ENCODE data around the gene CARNS1.

GRCh38 chr11:67375320-67376055 lies 40.0 kb upstream of the CARNS1 start:
- TF ChIP-seq CTCF (IDR thresholded peaks at IDR 0.05), result no peak
- no peak for TF ChIP-seq POLR2A (IDR thresholded peaks at IDR 0.05)
